Endothelial cell of umbilical vein (primary cell): ENCODE results near the gene PPP2R5A. TPM values are rescaled to one million over a fixed set of nuclear protein-coding genes. Genes with fewer than 3 reads are reported as not detected.

ENCODE experiments used
- BruUV-seq: library from RNA; stranded (reverse); fragments of 400-500 nt; replicated peaks from 2 replicates; lab custom pipeline; 2021; lab: Mats Ljungman, UMichigan
- CTCF ChIA-PET: fragments of 300-600, 350-600 bp; sonication (Branson Sonifier 250); formaldehyde crosslinking; loops from one replicate; lab custom pipeline; 2021; ENCODE audit warnings: antibody characterized with exemption, inconsistent platforms; lab: Charles Lee
- POLR2A ChIA-PET: fragments of 300-600, 350-600 bp; sonication (Branson Sonifier 250); formaldehyde crosslinking; loops from one replicate; lab custom pipeline; 2021; ENCODE audit warnings: antibody characterized with exemption, inconsistent platforms; lab: Charles Lee
- DNase-seq: peaks from one replicate; pipeline ENCODE4 v3.0.0-alpha.2; 2011; ENCODE audit warnings: low read depth, low spot score
- FAIRE-seq: peaks from 2 replicates; lab custom pipeline; 2011; peaks lifted over from hg19 to GRCh38; lab: Jason Lieb, UNC
- H2AFZ ChIP-seq: 2 replicates; pipeline ENCODE4 v1.6.0; 2012; ENCODE audit warnings: low read depth, low read length, control low read depth, inconsistent platforms
- H3K27ac ChIP-seq: 2 replicates; pipeline ENCODE4 v1.5.1; 2011; ENCODE audit warnings: low read depth, mild to moderate bottlenecking, control low read depth, low read length, moderate library complexity; ENCODE audit not compliant: insufficient read depth
- H3K27me3 ChIP-seq, 2 experiments: 2 replicates each; pipeline versions ENCODE4 v1.6.0 to v1.6.1; 2011; ENCODE audit warnings: low read length in 2 of 2, mixed read lengths in 1 of 2; ENCODE audit not compliant: control insufficient read depth in 2 of 2, insufficient read depth in 2 of 2
- H3K36me3 ChIP-seq, 2 experiments: 2 replicates in 1 of 2; 3 replicates in 1 of 2; pipeline ENCODE4 v1.5.1; 2011; ENCODE audit warnings: low read length in 2 of 2, mild to moderate bottlenecking in 1 of 2, moderate library complexity in 1 of 2; ENCODE audit not compliant: control insufficient read depth in 2 of 2, insufficient read depth in 2 of 2; ENCODE audit errors: extremely low read depth in 1 of 2
- H3K4me1 ChIP-seq: 3 replicates; pipeline ENCODE4 v1.5.1; 2011; ENCODE audit warnings: mild to moderate bottlenecking, low read length; ENCODE audit not compliant: control insufficient read depth, insufficient read depth; ENCODE audit errors: extremely low read depth
- H3K4me2 ChIP-seq: 2 replicates; pipeline ENCODE4 v1.6.1; 2011; ENCODE audit warnings: low read length, control low read depth, mixed read lengths; ENCODE audit not compliant: insufficient read depth
- H3K4me3 ChIP-seq, 3 experiments: fragments of 200-600 bp in 1 of 3; sonication (generic), shearing (Covaris generic) in 1 of 3; replicated peaks in 1 of 3; 2 replicates each; pipeline ENCODE4 v1.5.1; 2011 to 2016; ENCODE audit warnings: control low read depth in 3 of 3, low read length in 3 of 3, mild to moderate bottlenecking in 2 of 3, inconsistent platforms in 1 of 3, low read depth in 1 of 3, moderate library complexity in 1 of 3; ENCODE audit not compliant: insufficient read depth in 1 of 3
- H3K79me2 ChIP-seq: 2 replicates; pipeline ENCODE4 v1.6.0; 2012; ENCODE audit warnings: low read length, inconsistent platforms; ENCODE audit not compliant: control insufficient read depth, insufficient read depth
- H3K9ac ChIP-seq: replicated peaks from 2 replicates; pipeline ENCODE3; 2011; ENCODE audit warnings: low read length, control low read depth; ENCODE audit not compliant: insufficient read depth; ENCODE audit errors: extremely low read depth
- H3K9me1 ChIP-seq: replicated peaks from 3 replicates; pipeline ENCODE4 v1.6.0; 2011; ENCODE audit warnings: mild to moderate bottlenecking, low read length; ENCODE audit not compliant: control insufficient read depth, insufficient read depth; ENCODE audit errors: extremely low read depth
- H3K9me3 ChIP-seq: replicated peaks from 2 replicates; pipeline ENCODE4 v1.5.1; 2012; ENCODE audit warnings: low read length, inconsistent platforms; ENCODE audit not compliant: control insufficient read depth, insufficient read depth
- H4K20me1 ChIP-seq: replicated peaks from 2 replicates; pipeline ENCODE3; 2011; ENCODE audit warnings: mild to moderate bottlenecking, low read length; ENCODE audit not compliant: control insufficient read depth, insufficient read depth; ENCODE audit errors: extremely low read depth
- CTCF ChIP-seq, 2 donors: IDR thresholded peaks; 1 replicate in 1 of 2; 2 replicates in 1 of 2; pipeline ENCODE4 v1.5.1; 2011; ENCODE audit warnings: low read length in 2 of 2, mild to moderate bottlenecking in 2 of 2, moderate library complexity in 2 of 2, control low read depth in 1 of 2, inconsistent platforms in 1 of 2, low read depth in 1 of 2; ENCODE audit not compliant: insufficient read depth in 1 of 2; ENCODE audit errors: extremely low read depth in 1 of 2
- EZH2 ChIP-seq: IDR thresholded peaks from 2 replicates; pipeline ENCODE4 v1.6.1; 2012; ENCODE audit warnings: borderline replicate concordance, low read depth, mild to moderate bottlenecking, moderate library complexity, low read length, inconsistent platforms; ENCODE audit not compliant: severe bottlenecking
- FOS ChIP-seq: IDR thresholded peaks from 2 replicates; pipeline ENCODE4 v1.6.1; 2011; ENCODE audit warnings: mild to moderate bottlenecking, low read length, moderate library complexity, borderline replicate concordance; ENCODE audit not compliant: insufficient read depth
- GATA2 ChIP-seq: IDR thresholded peaks from 2 replicates; pipeline ENCODE4 v1.7.0; 2011; ENCODE audit warnings: low read depth, mild to moderate bottlenecking, moderate library complexity, mixed read lengths, low read length; ENCODE audit not compliant: insufficient read length, insufficient read depth
- JUN ChIP-seq: IDR thresholded peaks from 2 replicates; pipeline ENCODE4 v1.6.1; 2011; ENCODE audit warnings: borderline replicate concordance, low read depth; ENCODE audit not compliant: insufficient read length, insufficient read depth
- MAX ChIP-seq: IDR thresholded peaks from 2 replicates; pipeline ENCODE4 v1.6.1; 2011; ENCODE audit not compliant: insufficient read depth, insufficient read length
- MYC ChIP-seq: IDR thresholded peaks from one replicate; pipeline ENCODE4 v1.6.1; 2011; ENCODE audit warnings: mild to moderate bottlenecking, low read depth, low read length
- POLR2A ChIP-seq: IDR thresholded peaks from 2 replicates; pipeline ENCODE4 v1.6.1; 2012; ENCODE audit warnings: low read depth, mild to moderate bottlenecking, control low read depth, low read length
- POLR2AphosphoS5 ChIP-seq: IDR thresholded peaks from 2 replicates; pipeline ENCODE4 v1.6.1; 2012; ENCODE audit warnings: low read depth, mild to moderate bottlenecking, control low read depth, low read length, moderate library complexity; ENCODE audit not compliant: insufficient read depth
- dilution Hi-C: fragments of 300-500 bp; cut with MboI; formaldehyde crosslinking; loops from one replicate; pipeline ENCODE4 v1.15.0; 2019; ENCODE audit warnings: low sequenced_read_pairs; ENCODE audit not compliant: extremely low pct_ligation_motif_present
- intact Hi-C: fragments of 100-400 bp; cut with micrococcal nuclease; formaldehyde crosslinking; loops from one replicate; pipeline ENCODE4 v1.10.0; 2022
- polyA plus RNA-seq, 4 experiments: library from polyadenylated mRNA; depleted of rRNA in 3 of 4; stranded (reverse) in 3 of 4; unstranded in 1 of 4; fragments of >200 nt; gene quantifications; 2 replicates each; pipeline versions ENCODE4 v1.2.1 to v1.2.3, GENCODE V29; 2011 to 2012; ENCODE audit warnings: missing spikeins in 1 of 4
- total RNA-seq: library from RNA; stranded (reverse); gene quantifications from 2 replicates; pipeline ENCODE4 v1.2.3, GENCODE V29; 2021

Gene PPP2R5A
- total and polyA plus RNA-seq, 2 donors (not counting 3 experiments of a cell fraction or from before 2014, with no cell fraction given): 11.9 to 34.5 TPM

GRCh38 chr1:212292250-212293105 is 7.3 kb downstream of the PPP2R5A start:
- Histone ChIP-seq H4K20me1 (no peaks in the 10 kb centered on the region), H3K9ac (no peak overlapping the region), H3K79me2 (peaks cover 57% of the 10 kb centered on the region), H3K4me3 (no peak overlapping the region), H3K9me3 (no peaks in the 10 kb centered on the region), H3K4me1 (peaks cover 22% of the 10 kb centered on the region), H3K27ac (no peak overlapping the region), H3K4me2 (no peak overlapping the region), H3K27me3 (no peaks in the 10 kb centered on the region), H2AFZ (no peak overlapping the region), H3K36me3 (no peaks in the 10 kb centered on the region), H3K9me1 (peaks cover 2% of the 10 kb centered on the region)
- intact Hi-C loops (no loop called here), dilution Hi-C loops (no loop called here)
- ChIA-PET CTCF (interaction anchor here (0.7 to 2.8 kb wide), 7 partner anchors 19 to 612 kb away, joined by 3 to 41 read pairs (median 5); partner anchors contain the start of genes DTL and INTS7), POLR2A (no interaction called here)
- TF ChIP-seq MYC: no peak
- no peak for TF ChIP-seq EZH2
- TF ChIP-seq CTCF (IDR thresholded peaks at IDR 0.05; ENCODE audit: extremely low read depth in 1 of 2, insufficient read depth in 1 of 2, low read depth in 1 of 2, low read length in 2 of 2): no peak
- TF ChIP-seq GATA2: no peak
- no peak for TF ChIP-seq POLR2A
- no peak for TF ChIP-seq JUN
- no peak for TF ChIP-seq FOS
- TF ChIP-seq POLR2AphosphoS5: no peak
- no peak for TF ChIP-seq MAX
- DNase-seq: no peak
- no peak for FAIRE-seq
- BruUV-seq: no TSS peak
